HEK293T (cell line): ENCODE results near the gene LRRN4CL.

Source experiments
- CTCF ChIA-PET: fragments of 350-600 bp; formaldehyde crosslinking; extraction: SDS; loops from one replicate; lab custom pipeline; 2021; ENCODE audit warnings: antibody characterized with exemption, inconsistent platforms; lab: Yijun Ruan, JAX
- POLR2A ChIA-PET: fragments of 350-600 bp; formaldehyde crosslinking; extraction: SDS; loops from one replicate; lab custom pipeline; 2020; ENCODE audit warnings: antibody characterized with exemption, inconsistent platforms; lab: Yijun Ruan, JAX
- DNase-seq: peaks from one replicate; pipeline ENCODE4 v3.0.0; 2012; ENCODE audit warnings: mixed read lengths; ENCODE audit errors: extremely low spot score
- ARNT ChIP-seq: fragments of 450-650 bp; IDR thresholded peaks from 2 replicates; pipeline ENCODE4 v1.6.1; 2017; ENCODE audit warnings: mild to moderate bottlenecking
- BHLHE40 ChIP-seq: fragments of 450-650 bp; IDR thresholded peaks from 2 replicates; pipeline ENCODE4 v1.6.1; 2016; ENCODE audit warnings: mild to moderate bottlenecking, moderate library complexity, borderline replicate concordance
- CTBP1 ChIP-seq: fragments of 450-650 bp; IDR thresholded peaks from 2 replicates; pipeline ENCODE4 v1.6.1; 2016; ENCODE audit warnings: borderline replicate concordance
- ELF4 ChIP-seq: fragments of 450-650 bp; IDR thresholded peaks from 2 replicates; pipeline ENCODE4 v1.6.1; 2017; ENCODE audit warnings: antibody characterized with exemption
- FOXA1 ChIP-seq: fragments of 450-650 bp; IDR thresholded peaks from 2 replicates; pipeline ENCODE4 v1.6.1; 2016; ENCODE audit warnings: mild to moderate bottlenecking
- FOXK2 ChIP-seq: fragments of 450-650 bp; IDR thresholded peaks from 2 replicates; pipeline ENCODE4 v1.6.1; 2016; ENCODE audit warnings: mild to moderate bottlenecking
- FOXM1 ChIP-seq: fragments of 450-650 bp; IDR thresholded peaks from 2 replicates; pipeline ENCODE4 v1.6.1; 2017; ENCODE audit warnings: mild to moderate bottlenecking, borderline replicate concordance
- HDGF ChIP-seq: fragments of 450-650 bp; IDR thresholded peaks from 2 replicates; pipeline ENCODE4 v1.6.1; 2017; ENCODE audit warnings: antibody characterized with exemption, borderline replicate concordance
- L3MBTL2 ChIP-seq: fragments of 450-650 bp; conservative IDR thresholded peaks from 2 replicates; pipeline ENCODE4 v1.6.1; 2016; ENCODE audit warnings: mild to moderate bottlenecking
- LEF1 ChIP-seq: fragments of 450-650 bp; IDR thresholded peaks from 2 replicates; pipeline ENCODE4 v1.6.1; 2017; ENCODE audit warnings: mild to moderate bottlenecking, borderline replicate concordance
- NFRKB ChIP-seq: fragments of 450-650 bp; IDR thresholded peaks from 2 replicates; pipeline ENCODE4 v1.6.1; 2016; ENCODE audit warnings: mild to moderate bottlenecking, moderate library complexity
- PKNOX1 ChIP-seq: fragments of 450-650 bp; IDR thresholded peaks from 2 replicates; pipeline ENCODE4 v1.6.1; 2016
- SP1 ChIP-seq: fragments of 450-650 bp; IDR thresholded peaks from 2 replicates; pipeline ENCODE4 v1.6.1; 2017
- TARDBP ChIP-seq: fragments of 450-650 bp; IDR thresholded peaks from 2 replicates; pipeline ENCODE4 v1.6.1; 2016
- ZNF384 ChIP-seq: fragments of 450-650 bp; IDR thresholded peaks from 2 replicates; pipeline ENCODE4 v1.6.1; 2016

LRRN4CL gene

DNA sequence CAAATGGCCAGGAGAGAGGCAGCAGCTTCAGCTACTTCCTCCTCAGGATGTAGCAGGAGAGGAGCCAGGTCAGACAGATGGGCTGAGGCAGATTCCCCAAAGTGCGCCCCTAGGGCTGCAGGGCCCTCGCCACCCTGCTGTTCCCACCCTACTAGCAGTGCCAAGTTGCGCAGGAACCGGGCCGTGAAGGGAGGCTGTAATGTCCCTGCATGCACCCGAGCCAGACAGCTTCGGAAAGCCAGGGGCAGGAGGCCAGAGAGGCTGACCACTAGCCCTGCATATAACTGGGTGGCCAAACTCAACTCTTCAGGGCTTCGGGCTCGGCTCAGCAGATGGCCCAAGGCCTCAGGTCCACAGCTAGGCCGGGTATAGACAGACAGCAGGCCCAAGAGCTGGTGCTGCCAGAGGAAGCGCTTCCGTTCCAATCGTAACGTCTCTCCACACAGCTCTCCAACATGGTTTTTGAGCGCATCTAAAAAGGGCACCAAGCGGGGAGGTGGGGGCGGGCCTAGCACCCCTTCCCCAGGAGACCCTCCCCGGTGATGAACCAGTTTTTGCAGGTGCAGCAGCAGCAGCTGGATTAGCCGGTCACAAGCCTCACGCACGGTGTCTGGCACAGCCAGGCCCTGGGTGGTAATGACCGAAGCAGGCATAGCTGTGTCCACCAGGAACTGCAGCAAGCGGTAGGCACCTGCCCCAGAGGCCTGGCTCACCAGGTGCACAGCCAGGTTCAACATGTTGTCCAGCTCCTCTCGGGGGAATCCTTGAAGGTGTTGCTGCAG lies 41.0 kb downstream of the LRRN4CL start:
- no peak for TF ChIP-seq CTBP1
- no peak for TF ChIP-seq HDGF
- no peak for TF ChIP-seq FOXA1
- no peak for TF ChIP-seq LEF1
- TF ChIP-seq ELF4, result no peak
- no peak for TF ChIP-seq L3MBTL2
- no peak for TF ChIP-seq SP1
- no peak for TF ChIP-seq BHLHE40
- no peak for TF ChIP-seq NFRKB
- no peak for TF ChIP-seq ARNT
- no peak for TF ChIP-seq PKNOX1
- ChIA-PET CTCF (no interaction called here), POLR2A (interaction anchor here (1.0 to 4.3 kb wide), 7 partner anchors 17 to 193 kb away, joined by 3 to 33 read pairs (median 4); partner anchors contain the start of genes B3GAT3, C11orf98, CSKMT and LBHD1)
- DNase-seq, result no peak

DNA sequence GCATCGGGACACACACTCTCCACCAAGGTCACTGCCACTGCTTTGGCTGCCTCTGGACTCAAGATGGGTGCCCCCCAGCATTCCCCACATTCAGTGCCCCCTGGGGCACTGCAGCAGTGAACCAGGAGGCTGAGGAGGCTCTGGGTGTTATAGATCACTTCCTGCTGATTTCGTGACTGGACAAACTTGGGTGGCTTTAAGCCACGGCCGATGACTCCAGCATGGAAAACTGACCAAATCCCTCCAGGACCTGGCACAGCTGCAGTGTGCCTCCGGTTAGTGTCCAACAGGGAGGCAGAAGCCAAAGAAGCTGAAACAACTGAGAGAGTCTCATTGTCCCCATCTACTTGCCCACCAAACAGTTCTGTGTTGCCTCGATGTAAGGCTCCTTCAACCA lies 41.7 kb downstream of the LRRN4CL start:
- CTCF ChIA-PET, result no interaction called here
- POLR2A ChIA-PET, result interaction anchor here (1.0 to 4.3 kb wide), 7 partner anchors 17 to 106 kb away, joined by 3 to 33 read pairs (median 5); partner anchors contain the start of genes B3GAT3, C11orf98, CSKMT and EEF1G
- no peak for TF ChIP-seq L3MBTL2
- TF ChIP-seq CTBP1, result no peak
- no peak for TF ChIP-seq TARDBP
- no peak for TF ChIP-seq NFRKB
- no peak for TF ChIP-seq ARNT
- no peak for DNase-seq

DNA sequence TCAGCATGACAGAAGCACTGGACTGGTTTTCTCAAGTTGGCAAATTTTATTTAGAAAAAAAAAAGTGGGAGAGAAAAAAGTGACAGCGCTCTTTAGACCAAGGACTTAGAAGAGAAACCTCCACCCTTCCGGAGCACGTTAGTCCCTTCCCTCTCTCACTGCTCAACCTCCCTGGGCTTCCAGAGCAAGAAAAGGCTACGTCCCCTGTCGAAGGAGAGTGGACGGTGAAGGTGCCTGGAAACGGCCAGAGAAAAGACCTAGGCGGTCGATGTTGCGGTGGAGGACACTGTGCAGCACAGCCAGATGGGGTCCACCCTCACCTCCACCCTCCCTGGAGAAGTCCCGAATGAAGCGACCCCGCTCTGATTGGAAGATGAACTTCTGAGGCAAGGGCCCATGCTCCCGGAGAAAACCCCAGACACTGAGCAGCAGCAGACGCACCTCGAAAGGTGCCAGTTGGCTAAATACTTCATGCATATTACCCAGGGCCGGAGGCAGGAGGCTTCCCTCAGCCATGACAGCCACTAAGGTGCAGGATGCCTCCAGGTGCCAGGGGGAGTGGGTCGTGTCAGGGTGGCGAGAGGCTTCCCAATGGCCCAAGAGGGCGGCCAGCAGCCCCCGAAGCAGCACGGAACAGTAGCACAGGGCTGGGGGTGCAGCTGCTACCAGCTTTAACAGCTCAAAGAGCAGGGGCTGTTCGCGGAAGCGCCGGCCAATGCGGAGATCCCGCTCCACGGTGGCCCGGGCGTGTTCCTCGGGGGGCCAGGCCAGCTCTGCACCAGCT lies 42.3 kb downstream of the LRRN4CL start:
- TF ChIP-seq ELF4 (no peak), BHLHE40 (no peak), SP1 (no peak), TARDBP (no peak), ZNF384 (no peak), LEF1 (no peak), FOXK2 (no peak)

GRCh38 chr11:62645946-62646824 lies 43.1 kb downstream of the LRRN4CL start, which contains the start of gene GANAB:
TSS of gene GANAB (minus strand) at chr11:62646613. CDS start at chr11:62646599, 14 bp downstream.
- ChIA-PET CTCF (interaction anchor here (1.1 kb wide), 1 partner anchor 103 kb away, joined by 3 read pairs; no protein-coding TSS in a partner anchor), POLR2A (interaction anchor here (0.6 to 4.3 kb wide), 17 partner anchors 9 to 108 kb away, joined by 3 to 33 read pairs (median 4); partner anchors contain the start of genes B3GAT3, C11orf98, CSKMT and EEF1G)
- peak; percentile 99 for DNase-seq
- no peak for TF ChIP-seq HDGF
- no peak for TF ChIP-seq NFRKB
- 0 out of 2 replicates have a peak, but pooled peaks have one; percentile 5 for TF ChIP-seq ELF4
- TF ChIP-seq PKNOX1, result peak; percentile 72
- TF ChIP-seq FOXM1, result no peak

More for the DNA sequence above, 42.3 kb downstream of the LRRN4CL start:
- POLR2A ChIA-PET, result interaction anchor here (0.6 to 4.3 kb wide), 16 partner anchors 9 to 107 kb away, joined by 3 to 33 read pairs (median 4); partner anchors contain the start of genes B3GAT3, C11orf98, CSKMT and EEF1G
- no peak for DNase-seq
- CTCF ChIA-PET, result no interaction called here

- TF ChIP-seq FOXM1, result no peak
- ChIA-PET CTCF (interaction anchor here (1.1 kb wide), 1 partner anchor 103 kb away, joined by 3 read pairs; no protein-coding TSS in a partner anchor), POLR2A (interaction anchor here (0.8 to 4.3 kb wide), 13 partner anchors 9 to 108 kb away, joined by 3 to 33 read pairs (median 6); partner anchors contain the start of genes C11orf98, CSKMT, EEF1G and EML3)
- no peak for DNase-seq
Measured at GRCh38 chr11:62645671-62645945, 43.7 kb downstream of the LRRN4CL start.

- ChIA-PET POLR2A (interaction anchor here (0.8 to 2.8 kb wide), 6 partner anchors 9 to 83 kb away, joined by 3 to 19 read pairs (median 6); partner anchors contain the start of genes B3GAT3, HNRNPUL2, INTS5 and LBHD1), CTCF (interaction anchor here (1.9 kb wide), 1 partner anchor 10 kb away, joined by 5 read pairs; no protein-coding TSS in a partner anchor)
- TF ChIP-seq L3MBTL2 (no peak), ZNF384 (peak; percentile 70), PKNOX1 (no peak)
- DNase-seq, result no peak
Measured at GRCh38 chr11:62644220-62644619, 45.1 kb downstream of the LRRN4CL start.
